ENCODE results near the gene BCAR3.

BCAR3 gene

DNA sequence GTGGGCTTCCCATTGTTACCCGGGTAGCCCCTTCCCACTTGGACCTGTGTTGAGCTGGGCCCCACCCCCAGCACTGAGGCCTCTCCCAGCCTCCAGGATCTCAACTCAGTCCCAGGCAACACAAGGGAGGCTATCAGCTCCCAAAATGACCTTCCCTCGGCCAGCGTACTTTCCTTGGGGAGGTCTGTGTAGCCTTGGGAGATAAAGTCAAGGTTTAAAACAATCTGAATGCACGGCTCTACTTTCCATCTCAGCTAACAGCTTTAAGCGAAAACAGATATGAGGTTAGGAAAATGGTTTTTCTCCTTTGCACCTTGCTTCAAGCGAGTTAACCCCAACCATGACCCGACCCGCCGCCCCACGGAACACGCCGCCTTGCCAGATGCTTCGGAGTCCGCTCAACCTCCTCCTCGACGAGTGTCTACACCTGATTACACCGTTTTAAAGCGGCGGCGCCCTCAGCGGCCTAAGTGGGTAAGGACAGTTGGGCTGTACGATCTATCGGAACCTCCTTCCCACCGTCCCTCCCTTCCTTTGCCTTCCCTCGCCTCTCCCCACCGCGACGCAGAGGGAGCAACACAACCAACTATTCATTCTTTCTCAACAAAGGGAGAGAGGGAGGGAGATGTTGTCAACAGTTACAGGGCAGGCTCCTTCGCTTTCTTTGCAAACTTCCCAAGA is 1.1 kb downstream of the BCAR3 start:
- Histone ChIP-seq H3K4me3 (ENCODE audit: low read depth, low read length) (peak overlapping the region; percentile 58), H3K27ac (ENCODE audit: extremely low read depth, low read depth, low read length) (peak overlapping the region; percentile 73; the same call in 1 of the 2 replicates), H3K36me3 (ENCODE audit: control insufficient read depth in 2 of 2, insufficient read depth in 1 of 2, low read length in 2 of 2) (no peaks in the 10 kb centered on the region), H3K9me3 (ENCODE audit: control insufficient read depth, insufficient read depth, low read depth, low read length) (no peaks in the 10 kb centered on the region), H3K4me1 (ENCODE audit: control insufficient read depth, insufficient read depth, low read length) (peaks cover 22% of the 10 kb centered on the region)
- ChIA-PET POLR2A (interaction anchor here (1.5 kb wide), 2 partner anchors 9 to 22 kb away, joined by 6 to 10 read pairs; no protein-coding TSS in a partner anchor), CTCF (interaction anchor here (0.7 to 3.1 kb wide), 3 partner anchors 9 to 79 kb away, joined by 3 to 18 read pairs (median 3); no protein-coding TSS in a partner anchor)
- TF ChIP-seq ZFP3 (tag by site-specific recombination; IDR thresholded peaks at IDR 0.05; ENCODE audit: low read depth) (no peak), WT1 (tag by site-specific recombination; IDR thresholded peaks at IDR 0.05) (peak; percentile 61; the same call in 1 of the 2 replicates), SP3 (tag by site-specific recombination; IDR thresholded peaks at IDR 0.05) (peak; percentile 43; the same call in 1 of the 2 replicates), ZNF366 (tag by site-specific recombination; conservative IDR thresholded peaks at IDR 0.05) (peak; percentile 79), ZNF350 (tag by site-specific recombination; IDR thresholded peaks at IDR 0.05) (no peak), ZNF138 (tag by site-specific recombination; IDR thresholded peaks at IDR 0.05; ENCODE audit: borderline replicate concordance) (no peak), ZNF843 (tag by site-specific recombination; IDR thresholded peaks at IDR 0.05) (no peak), ZNF211 (tag by site-specific recombination; IDR thresholded peaks at IDR 0.05; ENCODE audit: low read depth) (no peak), ZNF792 (tag by site-specific recombination; IDR thresholded peaks at IDR 0.05) (no peak), ZNF501 (tag by site-specific recombination; IDR thresholded peaks at IDR 0.05) (no peak), ZBTB8A (tag by site-specific recombination; IDR thresholded peaks at IDR 0.05) (no peak), ZNF184 (tag by site-specific recombination; IDR thresholded peaks at IDR 0.05) (no peak), ZNF10 (tag by site-specific recombination; IDR thresholded peaks at IDR 0.05) (peak; percentile 82), SCRT1 (tag by site-specific recombination; IDR thresholded peaks at IDR 0.05; ENCODE audit: borderline replicate concordance) (no peak), TRIM28 (IDR thresholded peaks at IDR 0.05; ENCODE audit: borderline replicate concordance, low read length) (peak; percentile 65; the same call in 1 of the 2 replicates), ZEB2 (tag by site-specific recombination; IDR thresholded peaks at IDR 0.05) (no peak), BCL11B (tag by site-specific recombination; IDR thresholded peaks at IDR 0.05; ENCODE audit: low read depth) (no peak), ZFP69B (tag by site-specific recombination; IDR thresholded peaks at IDR 0.05) (peak; percentile 58), KLF7 (tag by site-specific recombination; IDR thresholded peaks at IDR 0.05; ENCODE audit: borderline replicate concordance) (no peak), IKZF3 (tag by site-specific recombination; IDR thresholded peaks at IDR 0.05) (peak; percentile 50; the same call in 1 of the 2 replicates), ZNF837 (tag by site-specific recombination; IDR thresholded peaks at IDR 0.05) (no peak), ZNF341 (tag by site-specific recombination; IDR thresholded peaks at IDR 0.05; ENCODE audit: low read depth) (peak; percentile 49), ZNF175 (tag by site-specific recombination; IDR thresholded peaks at IDR 0.05) (no peak), ZNF530 (tag by site-specific recombination; IDR thresholded peaks at IDR 0.05; ENCODE audit: low read depth) (no peak), ZNF558 (tag by site-specific recombination; IDR thresholded peaks at IDR 0.05) (no peak), ZNF777 (tag by site-specific recombination; IDR thresholded peaks at IDR 0.05; ENCODE audit: borderline replicate concordance) (no peak), SCRT2 (tag by site-specific recombination; IDR thresholded peaks at IDR 0.05) (peak; percentile 38; the same call in 1 of the 2 replicates)
- TF ChIP-seq, protein P1, sequence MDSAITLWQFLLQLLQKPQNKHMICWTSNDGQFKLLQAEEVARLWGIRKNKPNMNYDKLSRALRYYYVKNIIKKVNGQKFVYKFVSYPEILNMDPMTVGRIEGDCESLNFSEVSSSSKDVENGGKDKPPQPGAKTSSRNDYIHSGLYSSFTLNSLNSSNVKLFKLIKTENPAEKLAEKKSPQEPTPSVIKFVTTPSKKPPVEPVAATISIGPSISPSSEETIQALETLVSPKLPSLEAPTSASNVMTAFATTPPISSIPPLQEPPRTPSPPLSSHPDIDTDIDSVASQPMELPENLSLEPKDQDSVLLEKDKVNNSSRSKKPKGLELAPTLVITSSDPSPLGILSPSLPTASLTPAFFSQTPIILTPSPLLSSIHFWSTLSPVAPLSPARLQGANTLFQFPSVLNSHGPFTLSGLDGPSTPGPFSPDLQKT (IDR thresholded peaks at IDR 0.05; ENCODE audit: borderline replicate concordance, low read depth, low read length): no peak
- TF ChIP-seq, protein P2, sequence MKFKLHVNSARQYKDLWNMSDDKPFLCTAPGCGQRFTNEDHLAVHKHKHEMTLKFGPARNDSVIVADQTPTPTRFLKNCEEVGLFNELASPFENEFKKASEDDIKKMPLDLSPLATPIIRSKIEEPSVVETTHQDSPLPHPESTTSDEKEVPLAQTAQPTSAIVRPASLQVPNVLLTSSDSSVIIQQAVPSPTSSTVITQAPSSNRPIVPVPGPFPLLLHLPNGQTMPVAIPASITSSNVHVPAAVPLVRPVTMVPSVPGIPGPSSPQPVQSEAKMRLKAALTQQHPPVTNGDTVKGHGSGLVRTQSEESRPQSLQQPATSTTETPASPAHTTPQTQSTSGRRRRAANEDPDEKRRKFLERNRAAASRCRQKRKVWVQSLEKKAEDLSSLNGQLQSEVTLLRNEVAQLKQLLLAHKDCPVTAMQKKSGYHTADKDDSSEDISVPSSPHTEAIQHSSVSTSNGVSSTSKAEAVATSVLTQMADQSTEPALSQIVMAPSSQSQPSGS (tag by site-specific recombination; IDR thresholded peaks at IDR 0.05; ENCODE audit: low read depth): no peak
- TF ChIP-seq, protein P3, sequence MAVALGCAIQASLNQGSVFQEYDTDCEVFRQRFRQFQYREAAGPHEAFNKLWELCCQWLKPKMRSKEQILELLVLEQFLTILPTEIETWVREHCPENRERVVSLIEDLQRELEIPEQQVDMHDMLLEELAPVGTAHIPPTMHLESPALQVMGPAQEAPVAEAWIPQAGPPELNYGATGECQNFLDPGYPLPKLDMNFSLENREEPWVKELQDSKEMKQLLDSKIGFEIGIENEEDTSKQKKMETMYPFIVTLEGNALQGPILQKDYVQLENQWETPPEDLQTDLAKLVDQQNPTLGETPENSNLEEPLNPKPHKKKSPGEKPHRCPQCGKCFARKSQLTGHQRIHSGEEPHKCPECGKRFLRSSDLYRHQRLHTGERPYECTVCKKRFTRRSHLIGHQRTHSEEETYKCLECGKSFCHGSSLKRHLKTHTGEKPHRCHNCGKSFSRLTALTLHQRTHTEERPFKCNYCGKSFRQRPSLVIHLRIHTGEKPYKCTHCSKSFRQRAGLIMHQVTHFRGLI (tag by site-specific recombination; IDR thresholded peaks at IDR 0.05): peak; percentile 76
- TF ChIP-seq, protein P4, sequence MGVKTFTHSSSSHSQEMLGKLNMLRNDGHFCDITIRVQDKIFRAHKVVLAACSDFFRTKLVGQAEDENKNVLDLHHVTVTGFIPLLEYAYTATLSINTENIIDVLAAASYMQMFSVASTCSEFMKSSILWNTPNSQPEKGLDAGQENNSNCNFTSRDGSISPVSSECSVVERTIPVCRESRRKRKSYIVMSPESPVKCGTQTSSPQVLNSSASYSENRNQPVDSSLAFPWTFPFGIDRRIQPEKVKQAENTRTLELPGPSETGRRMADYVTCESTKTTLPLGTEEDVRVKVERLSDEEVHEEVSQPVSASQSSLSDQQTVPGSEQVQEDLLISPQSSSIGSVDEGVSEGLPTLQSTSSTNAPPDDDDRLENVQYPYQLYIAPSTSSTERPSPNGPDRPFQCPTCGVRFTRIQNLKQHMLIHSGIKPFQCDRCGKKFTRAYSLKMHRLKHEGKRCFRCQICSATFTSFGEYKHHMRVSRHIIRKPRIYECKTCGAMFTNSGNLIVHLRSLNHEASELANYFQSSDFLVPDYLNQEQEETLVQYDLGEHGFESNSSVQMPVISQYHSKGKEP (tag by site-specific recombination; IDR thresholded peaks at IDR 0.05): no peak
- TF ChIP-seq, protein P5, sequence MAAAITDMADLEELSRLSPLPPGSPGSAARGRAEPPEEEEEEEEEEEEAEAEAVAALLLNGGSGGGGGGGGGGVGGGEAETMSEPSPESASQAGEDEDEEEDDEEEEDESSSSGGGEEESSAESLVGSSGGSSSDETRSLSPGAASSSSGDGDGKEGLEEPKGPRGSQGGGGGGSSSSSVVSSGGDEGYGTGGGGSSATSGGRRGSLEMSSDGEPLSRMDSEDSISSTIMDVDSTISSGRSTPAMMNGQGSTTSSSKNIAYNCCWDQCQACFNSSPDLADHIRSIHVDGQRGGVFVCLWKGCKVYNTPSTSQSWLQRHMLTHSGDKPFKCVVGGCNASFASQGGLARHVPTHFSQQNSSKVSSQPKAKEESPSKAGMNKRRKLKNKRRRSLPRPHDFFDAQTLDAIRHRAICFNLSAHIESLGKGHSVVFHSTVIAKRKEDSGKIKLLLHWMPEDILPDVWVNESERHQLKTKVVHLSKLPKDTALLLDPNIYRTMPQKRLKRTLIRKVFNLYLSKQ (tag by site-specific recombination; IDR thresholded peaks at IDR 0.05; ENCODE audit: borderline replicate concordance): no peak
